NT2/D1 (cell line): ENCODE results near the gene WASF1.

Experiments
- DNase-seq: peaks from one replicate; pipeline ENCODE4 v3.0.0-alpha.2; 2011; ENCODE audit warnings: low read depth, low spot score
- H3K27me3 ChIP-seq: 2 replicates; pipeline ENCODE4 v1.6.0; 2011; ENCODE audit warnings: mild to moderate bottlenecking; ENCODE audit not compliant: insufficient read length, insufficient read depth
- H3K36me3 ChIP-seq: 2 replicates; pipeline ENCODE4 v1.6.1; 2011; ENCODE audit warnings: mild to moderate bottlenecking, low read length, mixed read lengths; ENCODE audit not compliant: insufficient read depth, insufficient read length
- H3K4me1 ChIP-seq: 2 replicates; pipeline ENCODE4 v1.5.1; 2011; ENCODE audit not compliant: insufficient read depth, insufficient read length
- H3K4me3 ChIP-seq: 2 replicates; pipeline ENCODE4 v1.5.1; 2011; ENCODE audit warnings: low read depth; ENCODE audit not compliant: insufficient read length
- H3K9ac ChIP-seq: 2 replicates; pipeline ENCODE4 v1.6.0; 2011; ENCODE audit warnings: low read depth; ENCODE audit not compliant: insufficient read length
- H3K9me3 ChIP-seq: 2 replicates; pipeline ENCODE4 v1.5.1; 2011; ENCODE audit warnings: mild to moderate bottlenecking, low read length; ENCODE audit not compliant: insufficient read depth
- SUZ12 ChIP-seq: IDR thresholded peaks from 2 replicates; pipeline ENCODE4 v1.6.1; 2011; ENCODE audit not compliant: insufficient read length, insufficient read depth; ENCODE audit errors: extremely low read depth
- YY1 ChIP-seq: IDR thresholded peaks from 2 replicates; pipeline ENCODE4 v1.6.1; 2011; ENCODE audit not compliant: insufficient read length, insufficient read depth
- ZNF274 ChIP-seq: IDR thresholded peaks from 2 replicates; pipeline ENCODE4 v1.6.1; 2011; ENCODE audit warnings: mild to moderate bottlenecking, low read depth, low read length

The WASF1 gene

GRCh38 chr6:110158479-110158878, 21.0 kb downstream of the WASF1 start:
- H3K4me3 ChIP-seq = no peak overlapping the region
- no peaks in the 10 kb centered on the region for H3K36me3 ChIP-seq
- H3K4me1 ChIP-seq = no peaks in the 10 kb centered on the region
- DNase-seq = no peak
- no peak overlapping the region for H3K9ac ChIP-seq
- H3K27me3 ChIP-seq = no peaks in the 10 kb centered on the region
- TF ChIP-seq ZNF274 (no peak), SUZ12 (no peak), YY1 (no peak)
- no peaks in the 10 kb centered on the region for H3K9me3 ChIP-seq

GRCh38 chr6:110147870-110148269, 31.6 kb downstream of the WASF1 start:
- Histone ChIP-seq H3K4me3 (no peak overlapping the region), H3K9ac (no peak overlapping the region), H3K36me3 (no peaks in the 10 kb centered on the region), H3K9me3 (no peaks in the 10 kb centered on the region), H3K4me1 (no peaks in the 10 kb centered on the region), H3K27me3 (no peaks in the 10 kb centered on the region)
- no peak for DNase-seq
- TF ChIP-seq ZNF274 (no peak), SUZ12 (no peak), YY1 (no peak)

GRCh38 chr6:110140650-110141049, 38.8 kb downstream of the WASF1 start:
- no peak overlapping the region for H3K4me3 ChIP-seq
- no peak for TF ChIP-seq YY1
- no peak for TF ChIP-seq SUZ12
- no peak for TF ChIP-seq ZNF274
- no peak for DNase-seq
- no peaks in the 10 kb centered on the region for H3K27me3 ChIP-seq
- H3K9me3 ChIP-seq = peaks cover 15% of the 10 kb centered on the region; the same call in 1 of the 2 replicates
- H3K36me3 ChIP-seq = peaks cover 3% of the 10 kb centered on the region
- no peaks in the 10 kb centered on the region for H3K4me1 ChIP-seq
- no peak overlapping the region for H3K9ac ChIP-seq

- Histone ChIP-seq H3K27me3 (no peaks in the 10 kb centered on the region), H3K9ac (no peak overlapping the region), H3K36me3 (peaks cover 3% of the 10 kb centered on the region), H3K4me3 (no peak overlapping the region), H3K9me3 (peaks cover 15% of the 10 kb centered on the region; the same call in 1 of the 2 replicates), H3K4me1 (no peaks in the 10 kb centered on the region)
- no peak for DNase-seq
- TF ChIP-seq ZNF274 = no peak
- TF ChIP-seq SUZ12 = no peak
- no peak for TF ChIP-seq YY1
Measured at GRCh38 chr6:110139052-110139451, 40.4 kb downstream of the WASF1 start.

GRCh38 chr6:110137924-110138887, 41.3 kb downstream of the WASF1 start:
- no peaks in the 10 kb centered on the region for H3K27me3 ChIP-seq
- H3K9ac ChIP-seq = no peak overlapping the region
- H3K36me3 ChIP-seq = peaks cover 3% of the 10 kb centered on the region
- peaks cover 15% of the 10 kb centered on the region; the same call in 1 of the 2 replicates for H3K9me3 ChIP-seq
- no peaks in the 10 kb centered on the region for H3K4me1 ChIP-seq
- no peak for DNase-seq
- TF ChIP-seq YY1 (no peak), SUZ12 (no peak), ZNF274 (no peak)
- H3K4me3 ChIP-seq = no peak overlapping the region

- Histone ChIP-seq H3K4me1 (no peaks in the 10 kb centered on the region), H3K9me3 (no peaks in the 10 kb centered on the region), H3K4me3 (no peak overlapping the region), H3K9ac (no peak overlapping the region), H3K27me3 (no peaks in the 10 kb centered on the region), H3K36me3 (no peaks in the 10 kb centered on the region)
- TF ChIP-seq ZNF274 (no peak), SUZ12 (no peak), YY1 (no peak)
- DNase-seq = no peak
Measured at GRCh38 chr6:110130362-110130761, 49.1 kb downstream of the WASF1 start.

GRCh38 chr6:110128418-110128817, 51.1 kb downstream of the WASF1 start:
- no peaks in the 10 kb centered on the region for H3K9me3 ChIP-seq
- H3K4me1 ChIP-seq = no peaks in the 10 kb centered on the region
- no peak for TF ChIP-seq YY1
- TF ChIP-seq SUZ12 = no peak
- TF ChIP-seq ZNF274 = no peak
- H3K27me3 ChIP-seq = no peaks in the 10 kb centered on the region
- no peak for DNase-seq
- peaks cover 3% of the 10 kb centered on the region for H3K36me3 ChIP-seq
- H3K9ac ChIP-seq = no peak overlapping the region
- no peak overlapping the region for H3K4me3 ChIP-seq
